Kidney (tissue), 14 donors: Measurements from ENCODE around the gene ACYP1. TPM values are rescaled to one million over a fixed set of nuclear protein-coding genes. Genes with fewer than 3 reads are reported as not detected.

Source experiments
- DNase-seq, 5 donors: peaks; one replicate each; pipeline ENCODE4 v3.0.0-alpha.2; 2013 to 2020
- FAIRE-seq: peaks from 2 replicates; lab custom pipeline; 2012; peaks lifted over from hg19 to GRCh38; lab: Jason Lieb, UNC
- H3K27ac ChIP-seq, 2 donors: one replicate each; pipeline ENCODE4 v1.7.0; 2013; ENCODE audit warnings: low read depth in 2 of 2, low read length in 2 of 2, inconsistent platforms in 1 of 2
- H3K27me3 ChIP-seq: one replicate; pipeline ENCODE4 v1.7.1; 2013; ENCODE audit warnings: low read length, inconsistent platforms; ENCODE audit not compliant: control insufficient read depth, insufficient read depth
- H3K36me3 ChIP-seq, 3 donors: one replicate each; pipeline versions ENCODE4 v1.7.0 to v1.7.1; 2013; ENCODE audit warnings: low read length in 3 of 3, control low read depth in 1 of 3, inconsistent platforms in 1 of 3; ENCODE audit not compliant: insufficient read depth in 3 of 3, control insufficient read depth in 2 of 3
- H3K4me1 ChIP-seq, 3 donors: one replicate each; pipeline versions ENCODE4 v1.7.0 to v1.7.1; 2013; ENCODE audit warnings: low read length in 3 of 3, inconsistent platforms in 1 of 3, low read depth in 1 of 3; ENCODE audit not compliant: control insufficient read depth in 2 of 3, insufficient read depth in 2 of 3
- H3K4me3 ChIP-seq, 3 donors: one replicate each; pipeline versions ENCODE4 v1.7.0 to v1.8.1; 2013; ENCODE audit warnings: low read length in 3 of 3, control low read depth in 1 of 3, inconsistent platforms in 1 of 3
- H3K9ac ChIP-seq, 3 donors: one replicate each; pipeline versions ENCODE4 v1.7.0 to v1.7.1; 2013; ENCODE audit warnings: low read length in 3 of 3, control low read depth in 1 of 3, inconsistent platforms in 1 of 3
- H3K9me3 ChIP-seq, 3 donors: one replicate each; pipeline versions ENCODE4 v1.7.0 to v1.7.1; 2013; ENCODE audit warnings: low read length in 3 of 3, control low read depth in 1 of 3, inconsistent platforms in 1 of 3; ENCODE audit not compliant: control insufficient read depth in 2 of 3, insufficient read depth in 1 of 3
- CTCF ChIP-seq: IDR thresholded peaks from 3 replicates; pipeline ENCODE4 v1.5.1; 2012; ENCODE audit warnings: mild to moderate bottlenecking, moderate library complexity, borderline replicate concordance; ENCODE audit not compliant: insufficient read depth; ENCODE audit errors: extremely low read depth
- intact Hi-C: fragments of 100-400 bp; cut with DNase I; formaldehyde crosslinking; loops from one replicate; pipeline ENCODE4 v1.11.1; 2022
- polyA plus RNA-seq: library from polyadenylated mRNA; stranded (reverse); fragments of 350-450 nt; fragmentation: Illumina TruSeq; extraction: RNeasy Lipid Tissue Mini Kit (QIAGEN cat#74804); gene quantifications from one replicate; pipeline ENCODE4 v1.2.3, GENCODE V29; 2014; ENCODE audit warnings: low read depth, low replicate concordance; ENCODE audit not compliant: insufficient read depth
- total RNA-seq: library from RNA; stranded (reverse); fragmentation: NEBNext Ultra II Directional; extraction: Animal tissue kit (Norgen Biotek cat#: 25700); gene quantifications from one replicate; pipeline ENCODE4 v1.2.1, GENCODE V29; 2021
- donor health status: control.
- donor health status: control.
- donor health status: control.
- donor health status: control.
- donor health status: control.
- donor health status: DM: yes; HTN: yes; CAD: no.
- donor health status: Normal renal cell carcinoma (clear cell type).

The ACYP1 gene
- total and polyA plus RNA-seq, 2 donors from 2014 or later = 16.8 to 20.6 TPM

DNA sequence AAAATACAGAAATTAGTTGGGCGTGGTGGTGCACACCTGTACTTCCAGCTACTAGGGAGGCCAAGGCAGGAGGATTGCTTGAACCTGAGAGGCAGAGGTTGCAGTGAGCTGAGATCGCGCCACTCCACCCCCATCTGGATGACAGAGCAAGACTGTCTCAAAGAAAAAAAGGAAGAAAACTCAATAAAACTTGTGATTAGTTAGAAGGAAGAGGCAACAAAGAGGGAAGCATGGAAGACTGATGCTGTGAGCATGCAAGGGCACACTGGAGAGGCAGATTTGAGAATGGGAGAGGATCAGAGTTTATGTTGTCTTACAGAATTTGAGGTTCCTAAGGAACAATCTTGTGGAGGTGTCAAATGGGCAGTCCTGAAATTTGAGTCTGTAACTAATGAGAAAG is 2.9 kb upstream of the ACYP1 start:
- Histone ChIP-seq H3K4me3 (no peak overlapping the region), H3K4me1 (peaks cover 4 to 16% (median 13%) of the 10 kb centered on the region in 3 donors), H3K27me3 (no peaks in the 10 kb centered on the region), H3K9ac (no peak overlapping the region), H3K27ac (no peak overlapping the region), H3K9me3 (no peaks in the 10 kb centered on the region), H3K36me3 (no peaks in the 10 kb centered on the region)
- intact Hi-C loops = no loop called here
- no peak for DNase-seq
- no peak for FAIRE-seq
- no peak for TF ChIP-seq CTCF

DNA sequence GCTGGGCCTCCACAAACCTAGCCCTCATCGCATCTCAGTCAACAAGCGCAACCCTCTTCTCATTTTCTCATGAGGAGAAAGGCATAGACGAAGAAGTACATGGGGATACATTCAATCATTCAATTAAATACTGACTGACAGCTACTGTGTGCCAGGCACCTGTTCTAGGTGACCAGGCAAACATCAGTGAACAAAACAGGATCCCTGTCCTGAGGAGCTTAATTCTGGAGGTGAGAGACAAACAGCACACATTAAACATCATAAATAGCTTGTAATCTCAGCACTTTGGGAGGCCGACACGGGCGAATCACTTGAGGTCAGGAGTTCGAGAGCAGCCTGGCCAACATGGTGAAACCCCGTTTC is 362 bp upstream of the ACYP1 start:
- intact Hi-C loops = no loop called here
- H3K4me3 ChIP-seq = peak overlapping the region; percentile 84 to 94 (median 94)
- H3K9me3 ChIP-seq = no peaks in the 10 kb centered on the region
- FAIRE-seq (no peak), DNase-seq (no peak)
- H3K4me1 ChIP-seq = peaks cover 4 to 7% (median 4%) of the 10 kb centered on the region in 3 donors
- H3K36me3 ChIP-seq = no peaks in the 10 kb centered on the region
- H3K9ac ChIP-seq = peak overlapping the region in 2 of 3 donors; percentile 76 to 83
- H3K27ac ChIP-seq = no peak overlapping the region
- TF ChIP-seq CTCF = no peak
- no peaks in the 10 kb centered on the region for H3K27me3 ChIP-seq

DNA sequence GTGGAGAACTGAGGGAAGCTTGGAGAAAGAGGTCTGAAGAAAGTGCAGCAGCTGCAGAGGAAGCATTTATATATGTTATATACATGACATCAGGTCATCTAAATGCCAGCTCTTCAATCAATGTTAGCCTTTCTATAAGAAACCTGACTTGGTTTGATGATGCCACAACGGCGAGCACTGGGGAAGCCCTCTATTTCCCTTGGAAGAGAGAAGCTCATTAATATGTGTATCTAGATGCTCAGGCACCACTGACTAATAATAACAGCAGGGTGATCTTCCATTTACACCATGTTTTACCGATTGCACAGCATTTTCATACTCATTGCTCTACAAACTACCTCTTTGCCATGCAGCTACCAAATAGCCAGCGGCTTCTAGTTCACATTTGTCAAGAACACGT is 811 bp downstream of the ACYP1 start:
- FAIRE-seq = no peak
- intact Hi-C loops = no loop called here
- Histone ChIP-seq H3K4me3 (peak overlapping the region; percentile 84 to 94 (median 94)), H3K36me3 (no peaks in the 10 kb centered on the region), H3K9me3 (no peaks in the 10 kb centered on the region), H3K9ac (peak overlapping the region; percentile 39 to 83 (median 76)), H3K27ac (no peak overlapping the region), H3K4me1 (peaks cover 0 to 7% (median 4%) of the 10 kb centered on the region in 3 donors), H3K27me3 (no peaks in the 10 kb centered on the region)
- DNase-seq = peak in 1 of 5 donors; percentile 13
- no peak for TF ChIP-seq CTCF

DNA sequence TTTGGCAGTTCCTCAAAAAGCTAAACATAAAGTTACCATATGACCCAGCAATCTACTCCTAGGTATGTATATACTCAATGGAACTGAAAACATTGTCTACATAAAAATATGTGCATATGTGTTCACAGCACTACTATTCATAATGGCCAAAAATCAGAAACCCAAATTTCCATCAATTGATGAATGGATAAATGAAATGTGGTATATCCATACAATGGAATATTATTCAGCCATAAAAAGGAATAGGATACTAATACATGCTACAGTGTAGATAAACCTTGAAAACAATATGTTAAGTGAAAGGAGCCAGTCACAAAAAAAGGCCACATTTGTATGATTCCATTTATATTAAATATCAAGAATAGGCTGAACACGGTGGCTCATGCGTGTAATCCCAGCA is 3.4 kb downstream of the ACYP1 start:
- intact Hi-C loops = no loop called here
- H3K4me1 ChIP-seq = peaks cover 0 to 7% (median 4%) of the 10 kb centered on the region in 3 donors
- no peaks in the 10 kb centered on the region for H3K9me3 ChIP-seq
- TF ChIP-seq CTCF = no peak
- no peaks in the 10 kb centered on the region for H3K36me3 ChIP-seq
- DNase-seq (no peak), FAIRE-seq (no peak)
- no peak overlapping the region for H3K4me3 ChIP-seq
- no peak overlapping the region for H3K27ac ChIP-seq
- H3K27me3 ChIP-seq = no peaks in the 10 kb centered on the region
- no peak overlapping the region for H3K9ac ChIP-seq
